DOHH2 (cell line): Measurements from ENCODE around the gene RARG.

ENCODE experiments used
- H3F3A ChIP-seq: fragments of 200-600 bp; sonication (generic), shearing (Covaris generic); 2 replicates; pipeline ENCODE4 v1.6.0; 2016; ENCODE audit warnings: antibody characterized with exemption, mild to moderate bottlenecking; ENCODE audit not compliant: control insufficient read depth, insufficient read depth
- H3K27ac ChIP-seq: fragments of 200-600 bp; sonication (generic); 2 replicates; pipeline ENCODE4 v1.5.1; 2014; ENCODE audit warnings: low read depth, mild to moderate bottlenecking, low read length, moderate library complexity
- H3K27me3 ChIP-seq: fragments of 200-600 bp; sonication (generic); 2 replicates; pipeline ENCODE4 v1.6.1; 2014; ENCODE audit warnings: mild to moderate bottlenecking, low read length, mixed read lengths; ENCODE audit not compliant: control insufficient read depth
- H3K36me3 ChIP-seq: fragments of 200-600 bp; sonication (generic); 2 replicates; pipeline ENCODE4 v1.6.1; 2014; ENCODE audit warnings: mild to moderate bottlenecking, low read length, moderate library complexity, mixed read lengths; ENCODE audit not compliant: control insufficient read depth
- H3K4me1 ChIP-seq: fragments of 200-600 bp; sonication (generic); 2 replicates; pipeline ENCODE4 v1.6.1; 2014; ENCODE audit warnings: mild to moderate bottlenecking, low read length, mixed read lengths; ENCODE audit not compliant: control insufficient read depth
- H3K4me2 ChIP-seq: fragments of 200-600 bp; sonication (generic); 2 replicates; pipeline ENCODE4 v1.6.0; 2014; ENCODE audit warnings: mild to moderate bottlenecking, low read length, moderate library complexity
- H3K4me3 ChIP-seq: fragments of 200-600 bp; sonication (generic); 2 replicates; pipeline ENCODE4 v1.5.1; 2014; ENCODE audit warnings: mild to moderate bottlenecking, low read length, mixed read lengths
- H3K79me2 ChIP-seq: fragments of 200-600 bp; sonication (generic); 2 replicates; pipeline ENCODE4 v1.6.1; 2014; ENCODE audit warnings: mild to moderate bottlenecking, low read length, mixed read lengths; ENCODE audit not compliant: control insufficient read depth
- H3K9me2 ChIP-seq: fragments of 200-600 bp; sonication (generic); replicated peaks from 2 replicates; pipeline ENCODE4 v1.6.1; 2014; ENCODE audit warnings: mild to moderate bottlenecking, low read length, mixed read lengths; ENCODE audit not compliant: control insufficient read depth
- H3K9me3 ChIP-seq: fragments of 200-600 bp; sonication (generic); 2 replicates; pipeline ENCODE4 v1.6.1; 2014; ENCODE audit warnings: antibody characterized with exemption, low read length, mixed read lengths; ENCODE audit not compliant: control insufficient read depth, insufficient read depth
- H4K20me1 ChIP-seq: fragments of 200-600 bp; sonication (generic); 2 replicates; pipeline ENCODE4 v1.6.0; 2014; ENCODE audit warnings: low read depth, mild to moderate bottlenecking, antibody characterized with exemption, low read length, moderate library complexity; ENCODE audit not compliant: control insufficient read depth, insufficient read depth
- EZH2phosphoT487 ChIP-seq: fragments of 200-600 bp; sonication (generic); IDR thresholded peaks from 2 replicates; pipeline ENCODE4 v1.6.1; 2017; ENCODE audit warnings: borderline replicate concordance, mild to moderate bottlenecking, antibody characterized with exemption, low read length, moderate library complexity, mixed read lengths
- TF ChIP-seq, protein P1 (sequence below): fragments of 200-600 bp; sonication (generic); IDR thresholded peaks from one replicate; pipeline ENCODE4 v1.5.1; 2014; ENCODE audit warnings: antibody characterized with exemption, mild to moderate bottlenecking, low read depth, low read length; ENCODE audit not compliant: poor library complexity, severe bottlenecking

The RARG gene

DNA sequence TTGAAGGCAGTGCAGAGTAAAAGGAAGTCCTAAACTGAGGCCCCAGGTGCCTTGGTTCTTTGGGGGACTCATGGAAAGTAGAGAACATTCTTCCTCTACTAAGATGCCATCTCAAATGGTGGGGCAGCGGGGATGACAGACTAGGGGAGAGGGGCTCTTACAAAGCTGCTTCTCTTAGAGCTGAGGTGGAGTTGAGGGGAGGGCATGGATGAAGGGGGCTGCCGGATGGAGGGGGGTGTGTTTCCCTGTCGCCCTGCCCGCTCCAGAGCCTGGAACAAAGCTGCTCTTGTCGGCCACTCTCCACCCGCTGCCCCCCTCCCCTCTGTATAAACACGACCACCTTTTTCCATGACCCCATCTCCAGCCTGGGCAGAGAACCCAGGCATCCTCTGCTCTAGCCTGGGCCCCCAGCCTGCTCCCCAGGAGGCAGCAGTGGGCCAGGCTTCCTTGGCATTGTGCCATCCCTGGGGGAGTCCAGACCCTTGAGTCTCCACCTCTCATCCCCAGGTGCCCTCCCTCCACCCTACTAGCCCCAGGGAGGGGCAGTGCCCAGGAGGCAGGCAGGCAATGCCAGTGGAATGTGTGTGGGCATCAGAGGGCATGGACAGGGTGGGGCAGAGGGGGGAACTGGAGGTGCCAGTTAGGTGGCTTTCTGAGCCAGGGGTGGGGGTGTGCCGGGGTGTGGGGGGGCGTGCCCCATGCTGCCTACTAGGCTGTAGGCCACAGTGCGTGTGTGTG is 1.7 kb downstream of the RARG start:
- Histone ChIP-seq H4K20me1 (no peaks in the 10 kb centered on the region), H3K4me2 (no peak overlapping the region), H3K27me3 (peaks cover 46% of the 10 kb centered on the region), H3K9me3 (no peaks in the 10 kb centered on the region), H3K27ac (no peak overlapping the region), H3K4me1 (peaks cover 16% of the 10 kb centered on the region), H3F3A (0 out of 2 replicates have a peak, but pooled peaks cover 2% of the 10 kb centered on the region), H3K9me2 (no peaks in the 10 kb centered on the region), H3K4me3 (no peak overlapping the region), H3K36me3 (no peaks in the 10 kb centered on the region), H3K79me2 (no peaks in the 10 kb centered on the region)
- TF ChIP-seq, protein P1, sequence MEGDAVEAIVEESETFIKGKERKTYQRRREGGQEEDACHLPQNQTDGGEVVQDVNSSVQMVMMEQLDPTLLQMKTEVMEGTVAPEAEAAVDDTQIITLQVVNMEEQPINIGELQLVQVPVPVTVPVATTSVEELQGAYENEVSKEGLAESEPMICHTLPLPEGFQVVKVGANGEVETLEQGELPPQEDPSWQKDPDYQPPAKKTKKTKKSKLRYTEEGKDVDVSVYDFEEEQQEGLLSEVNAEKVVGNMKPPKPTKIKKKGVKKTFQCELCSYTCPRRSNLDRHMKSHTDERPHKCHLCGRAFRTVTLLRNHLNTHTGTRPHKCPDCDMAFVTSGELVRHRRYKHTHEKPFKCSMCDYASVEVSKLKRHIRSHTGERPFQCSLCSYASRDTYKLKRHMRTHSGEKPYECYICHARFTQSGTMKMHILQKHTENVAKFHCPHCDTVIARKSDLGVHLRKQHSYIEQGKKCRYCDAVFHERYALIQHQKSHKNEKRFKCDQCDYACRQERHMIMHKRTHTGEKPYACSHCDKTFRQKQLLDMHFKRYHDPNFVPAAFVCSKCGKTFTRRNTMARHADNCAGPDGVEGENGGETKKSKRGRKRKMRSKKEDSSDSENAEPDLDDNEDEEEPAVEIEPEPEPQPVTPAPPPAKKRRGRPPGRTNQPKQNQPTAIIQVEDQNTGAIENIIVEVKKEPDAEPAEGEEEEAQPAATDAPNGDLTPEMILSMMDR = no peak
- no peak for TF ChIP-seq EZH2phosphoT487

DNA sequence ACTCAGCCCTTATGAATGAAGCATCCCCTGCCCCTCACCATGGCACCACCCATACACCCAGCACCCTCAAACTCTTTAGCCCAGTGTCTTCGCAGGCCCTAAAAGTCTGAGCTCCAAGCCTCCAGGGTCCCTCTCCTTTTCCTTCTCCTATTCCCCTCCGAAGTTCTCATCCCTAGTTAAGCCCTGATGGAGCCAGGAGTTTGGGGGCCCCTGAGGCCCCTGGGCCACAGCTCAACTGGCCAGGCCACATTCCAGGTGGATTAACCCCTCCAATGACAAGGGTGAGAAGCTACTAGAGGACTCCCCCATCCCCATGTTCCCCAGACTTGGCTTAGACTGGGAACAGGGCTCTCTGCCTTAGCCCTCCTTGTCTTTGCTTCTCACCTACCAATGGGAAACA is 2.6 kb downstream of the RARG start:
- H3K27ac ChIP-seq = no peak overlapping the region
- peaks cover 40% of the 10 kb centered on the region for H3K27me3 ChIP-seq
- H3K36me3 ChIP-seq = no peaks in the 10 kb centered on the region
- no peaks in the 10 kb centered on the region for H3K79me2 ChIP-seq
- H3K4me2 ChIP-seq = no peak overlapping the region
- no peaks in the 10 kb centered on the region for H3K9me3 ChIP-seq
- peaks cover 16% of the 10 kb centered on the region for H3K4me1 ChIP-seq
- H3F3A ChIP-seq = 0 out of 2 replicates have a peak, but pooled peaks cover 2% of the 10 kb centered on the region
- TF ChIP-seq, protein P1 = no peak
- TF ChIP-seq EZH2phosphoT487 = no peak
- H4K20me1 ChIP-seq = no peaks in the 10 kb centered on the region
- H3K9me2 ChIP-seq = no peaks in the 10 kb centered on the region
- no peak overlapping the region for H3K4me3 ChIP-seq

DNA sequence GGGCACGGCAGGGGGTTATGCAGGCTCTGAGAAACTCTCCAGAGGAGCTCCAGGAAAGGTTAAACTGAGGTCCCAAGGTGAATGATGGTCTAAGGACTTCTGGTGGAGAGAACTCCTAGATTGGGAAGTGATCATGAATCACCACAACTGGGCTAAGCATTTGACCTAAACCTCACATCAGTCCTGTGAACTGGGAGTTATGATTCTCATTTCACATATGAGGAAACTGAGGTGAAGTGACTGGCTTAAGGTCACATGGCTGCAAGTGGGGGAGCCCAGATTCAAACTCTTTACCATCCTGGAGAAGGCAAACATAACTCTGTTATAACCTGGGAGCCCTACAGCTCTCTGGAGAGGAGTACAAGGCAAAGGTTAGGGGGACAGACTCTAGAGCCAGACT is 4.2 kb downstream of the RARG start:
- no peak for TF ChIP-seq EZH2phosphoT487
- TF ChIP-seq, protein P1 = no peak
- H3K79me2 ChIP-seq = no peaks in the 10 kb centered on the region
- H3K4me1 ChIP-seq = peaks cover 19% of the 10 kb centered on the region

More for the DNA sequence above, 4.2 kb downstream of the RARG start:
- Histone ChIP-seq H3K9me3 (no peaks in the 10 kb centered on the region), H3F3A (0 out of 2 replicates have a peak, but pooled peaks cover 2% of the 10 kb centered on the region), H3K27me3 (peaks cover 32% of the 10 kb centered on the region), H3K4me2 (no peak overlapping the region), H3K36me3 (no peaks in the 10 kb centered on the region), H4K20me1 (no peaks in the 10 kb centered on the region), H3K27ac (no peak overlapping the region), H3K9me2 (no peaks in the 10 kb centered on the region), H3K4me3 (no peak overlapping the region)
